Spinal cord (tissue), 4 donors: ENCODE measurements around the gene BBX. TPM values are rescaled to one million over a fixed set of nuclear protein-coding genes. Genes with fewer than 3 reads are reported as not detected.

Source experiments
- polyA plus RNA-seq, 2 donors: library from polyadenylated mRNA; unstranded; fragments of 120-200 nt; gene quantifications; one replicate each; pipeline ENCODE4 v1.2.1, GENCODE V29; 2013; ENCODE audit not compliant: insufficient read length in 2 of 2
- total RNA-seq, 2 donors: library from RNA; depleted of rRNA in 1 of 2; stranded (reverse); fragments of 120-200 nt in 1 of 2; fragments of >200 nt in 1 of 2; gene quantifications; one replicate each; pipeline versions ENCODE4 v1.2.3 to v1.2.4, GENCODE V29; 2013 to 2014

Gene BBX
- total and polyA plus RNA-seq, 4 donors: 20.6 to 72.0 (median 49.1) TPM

Other genes with a start within 250 kb of the BBX start
- gene CCDC54, start 145.5 kb upstream of the BBX start, total RNA-seq: under 1 TPM in 1 of 2 donors, not detected in 1; 0.30 TPM
- gene CCDC54, start 145.5 kb upstream of the BBX start, polyA plus RNA-seq: not detected